HG02642 (cell line): ENCODE data around the gene EHD2.
"Not testable (repeated sequence)": the region's sequence is repeated elsewhere in the genome, so short reads cannot be mapped to it uniquely, and the experiment has no call there.

Source experiments
- ATAC-seq: cut with Tn5 transposase; IDR thresholded peaks from one replicate; pipeline ENCODE4 v1.9.1; 2021; ENCODE audit warnings: mild to moderate bottlenecking; ENCODE audit not compliant: unreplicated experiment, poor library complexity

Gene EHD2

GRCh38 chr19:47745010-47745901 is 32.0 kb downstream of the EHD2 start, which contains the start of gene NOP53:
Gene NOP53 (plus strand): TSS chr19:47745546. CDS start chr19:47745560, 14 bp downstream.
- peak; percentile 69 for ATAC-seq

DNA sequence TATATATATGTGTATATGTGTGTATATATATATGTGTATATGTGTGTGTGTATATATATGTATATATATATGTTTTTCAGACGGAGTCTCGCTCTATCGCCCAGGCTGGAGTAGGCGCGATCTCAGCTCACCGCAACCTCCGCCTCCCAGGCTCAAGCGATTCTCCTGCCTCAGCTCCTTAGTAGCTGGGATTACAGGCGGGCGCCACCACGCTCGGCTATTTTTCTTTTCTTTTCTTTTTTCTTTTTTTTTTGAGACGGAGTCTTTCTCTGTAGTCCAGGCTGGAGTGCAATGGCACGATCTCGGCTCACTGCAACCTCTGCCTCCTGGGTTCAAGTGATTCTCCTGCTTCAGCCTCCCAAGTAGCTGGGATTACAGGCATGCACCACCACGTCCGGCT is 32.9 kb downstream of the EHD2 start:
- ATAC-seq: not testable (repeated sequence)

DNA sequence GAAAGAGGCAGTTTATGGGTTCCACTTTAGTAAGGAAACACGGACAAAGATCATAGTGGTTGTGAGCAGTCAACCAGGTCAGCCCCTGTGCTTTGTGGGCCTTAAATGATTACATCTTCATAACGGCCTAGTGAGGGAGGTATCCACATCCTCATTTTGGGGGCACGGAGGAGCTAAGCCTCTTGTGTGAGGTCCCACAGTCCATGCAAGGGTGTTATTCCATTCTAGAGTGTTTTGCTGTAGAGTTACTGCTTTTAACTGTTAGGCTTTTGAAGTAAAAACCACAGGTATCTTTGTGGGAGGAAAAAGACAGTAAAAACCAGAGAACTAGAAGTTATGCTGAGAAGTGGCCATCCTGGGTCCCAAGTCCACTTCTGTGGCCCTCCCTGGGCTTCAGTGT is 36.1 kb downstream of the EHD2 start:
- no peak for ATAC-seq

- no peak for ATAC-seq
Observed at GRCh38 chr19:47750752-47751151, 37.5 kb downstream of the EHD2 start.

DNA sequence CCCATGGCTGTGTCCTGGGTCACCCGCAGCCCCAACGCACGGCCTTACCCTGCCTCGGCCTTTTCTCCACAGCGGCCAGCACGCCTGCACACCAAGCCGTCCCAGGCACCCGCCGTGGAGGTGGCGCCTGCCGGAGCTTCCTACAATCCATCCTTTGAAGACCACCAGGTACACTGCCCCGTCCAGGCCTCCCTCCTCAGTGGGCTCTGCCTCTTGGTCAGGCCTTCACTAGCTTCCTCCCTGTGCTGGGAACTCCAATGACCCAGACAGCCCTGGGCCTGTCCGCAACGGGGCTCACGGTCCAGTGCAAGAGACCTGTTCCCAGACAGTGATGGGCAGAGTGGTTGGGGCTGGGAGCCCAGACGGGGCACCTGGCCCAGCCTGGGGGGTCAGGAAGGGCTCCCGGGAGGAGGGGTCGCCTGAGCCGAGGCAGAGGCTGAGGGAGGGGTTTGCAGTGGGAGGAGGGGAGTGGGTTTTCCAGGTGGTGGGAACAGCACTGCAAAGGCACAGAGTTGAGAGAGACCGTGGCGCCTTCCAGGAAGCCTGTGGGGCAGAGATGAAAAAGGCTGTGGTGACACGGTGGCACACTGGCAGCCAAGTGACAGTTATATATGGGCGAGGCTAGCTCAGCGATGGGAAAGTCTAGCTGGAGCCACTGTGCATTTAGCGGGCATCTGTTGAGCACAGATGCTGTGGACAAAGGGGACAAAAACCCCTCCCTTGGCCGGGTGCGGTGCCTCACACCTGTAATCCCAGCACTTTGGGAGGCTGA is 39.4 kb downstream of the EHD2 start:
- ATAC-seq: no peak

DNA sequence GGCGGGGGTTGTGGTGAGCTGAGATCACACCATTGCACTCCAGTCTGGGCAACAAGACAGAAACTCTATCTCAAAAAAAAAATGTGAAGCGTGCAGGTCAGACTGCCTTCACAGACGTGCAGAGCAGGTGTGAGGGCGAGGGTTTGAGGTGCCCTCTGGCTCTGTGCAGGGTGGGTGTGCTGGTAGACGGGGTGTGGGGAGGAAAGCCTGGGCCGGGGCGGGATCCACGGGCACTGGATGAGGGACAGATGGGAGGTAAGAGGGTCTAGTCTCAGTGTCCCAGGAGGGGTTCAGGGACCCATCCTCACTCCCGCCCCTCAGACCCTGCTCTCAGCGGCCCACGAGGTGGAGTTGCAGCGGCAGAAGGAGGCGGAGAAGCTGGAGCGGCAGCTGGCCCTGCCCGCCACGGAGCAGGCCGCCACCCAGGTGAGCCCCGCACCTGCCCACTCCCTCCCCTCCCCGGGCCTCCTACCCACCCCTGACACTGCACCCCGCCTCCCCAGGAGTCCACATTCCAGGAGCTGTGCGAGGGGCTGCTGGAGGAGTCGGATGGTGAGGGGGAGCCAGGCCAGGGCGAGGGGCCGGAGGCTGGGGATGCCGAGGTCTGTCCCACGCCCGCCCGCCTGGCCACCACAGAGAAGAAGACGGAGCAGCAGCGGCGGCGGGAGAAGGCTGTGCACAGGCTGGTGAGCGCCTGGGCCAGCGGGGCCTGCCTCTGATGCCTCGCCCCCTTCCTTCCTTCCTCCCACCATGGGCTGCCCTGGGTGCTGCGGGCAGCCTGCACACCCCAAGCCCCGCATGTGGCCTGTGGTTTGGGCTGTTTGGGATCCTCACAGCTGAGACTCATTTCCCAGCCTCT is 41.2 kb downstream of the EHD2 start:
- ATAC-seq: no peak

GRCh38 chr19:47755065-47755761 is 42.0 kb downstream of the EHD2 start:
- ATAC-seq: no peak

DNA sequence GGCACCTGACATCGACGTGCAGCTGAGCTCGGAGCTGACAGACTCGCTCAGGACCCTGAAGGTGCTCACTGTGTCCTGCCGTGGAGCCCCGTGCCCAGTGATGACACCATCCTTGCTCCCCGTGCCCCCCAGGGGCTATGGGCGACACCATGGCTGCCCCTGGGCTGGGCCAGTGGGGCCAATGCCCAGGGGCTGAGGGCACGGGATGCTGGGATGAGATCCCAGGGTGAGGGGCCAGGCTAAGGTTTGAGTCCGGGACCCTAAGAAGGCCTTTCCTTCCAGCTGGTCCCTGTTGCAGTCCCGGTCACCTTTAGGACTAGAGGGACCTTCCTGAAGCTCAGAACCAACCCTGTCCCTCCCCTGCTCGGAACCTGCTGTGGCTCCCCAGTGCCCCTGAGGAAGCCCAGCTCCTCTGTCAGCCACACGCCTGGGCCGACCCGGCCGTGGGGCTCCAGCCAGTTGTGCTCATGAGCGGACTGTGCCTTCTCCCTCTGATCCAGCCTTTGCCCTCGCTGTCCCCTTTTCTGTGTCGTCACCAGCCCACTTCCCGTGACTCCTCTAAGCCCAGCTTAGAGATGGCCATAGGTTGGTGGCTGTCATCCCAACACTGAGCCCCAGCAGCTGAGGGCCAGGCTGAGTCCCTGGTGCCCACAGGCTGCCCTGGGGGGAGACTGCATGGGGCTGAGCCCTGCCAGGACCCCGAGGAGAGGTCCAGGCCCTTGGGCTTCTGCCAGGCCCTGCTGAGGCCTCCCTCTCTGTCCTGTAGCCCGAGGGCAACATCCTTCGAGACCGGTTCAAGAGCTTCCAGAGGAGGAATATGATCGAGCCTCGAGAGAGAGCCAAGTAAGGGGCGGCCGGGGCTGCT is 42.8 kb downstream of the EHD2 start:
- no peak for ATAC-seq

GRCh38 chr19:47756627-47756929 is 43.4 kb downstream of the EHD2 start:
- ATAC-seq: no peak

DNA sequence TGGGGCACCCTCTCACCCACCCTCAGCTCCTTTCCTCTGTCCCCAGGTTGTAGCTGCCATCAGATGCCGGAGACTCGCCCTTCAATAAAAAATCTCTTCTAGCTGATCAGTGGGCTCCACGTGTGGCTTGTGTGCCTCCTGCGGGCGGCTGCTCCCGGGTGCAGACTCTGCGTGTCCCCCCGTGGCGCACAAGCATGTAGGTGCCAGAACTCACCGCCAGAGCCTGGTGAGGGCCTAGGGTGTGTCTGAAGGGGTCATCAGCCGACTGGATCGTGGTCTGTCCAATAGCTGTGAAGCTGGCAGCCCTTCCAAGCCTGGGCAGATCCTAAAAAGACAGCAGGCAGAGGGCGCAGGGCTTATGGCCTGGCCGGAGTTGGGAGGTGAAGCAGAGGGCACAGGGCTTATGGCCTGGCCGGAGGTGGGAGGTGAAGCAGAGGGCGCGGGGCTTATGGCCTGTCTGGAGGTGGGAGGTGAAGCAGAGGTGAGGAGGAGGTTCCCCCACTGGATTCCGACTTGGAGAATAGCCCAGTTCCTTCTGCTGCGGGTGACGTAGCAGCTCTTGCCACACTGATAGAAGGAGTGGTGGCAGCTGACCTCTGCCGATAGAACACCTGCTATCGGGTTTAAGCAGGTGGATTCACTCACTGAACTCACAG is 43.9 kb downstream of the EHD2 start:
- ATAC-seq: no peak

- no peak for ATAC-seq
Observed at GRCh38 chr19:47757617-47758442, 44.6 kb downstream of the EHD2 start.

- ATAC-seq: no peak
Observed at GRCh38 chr19:47758443-47758804, 45.2 kb downstream of the EHD2 start.

GRCh38 chr19:47760632-47760999 is 47.4 kb downstream of the EHD2 start:
- no peak for ATAC-seq

DNA sequence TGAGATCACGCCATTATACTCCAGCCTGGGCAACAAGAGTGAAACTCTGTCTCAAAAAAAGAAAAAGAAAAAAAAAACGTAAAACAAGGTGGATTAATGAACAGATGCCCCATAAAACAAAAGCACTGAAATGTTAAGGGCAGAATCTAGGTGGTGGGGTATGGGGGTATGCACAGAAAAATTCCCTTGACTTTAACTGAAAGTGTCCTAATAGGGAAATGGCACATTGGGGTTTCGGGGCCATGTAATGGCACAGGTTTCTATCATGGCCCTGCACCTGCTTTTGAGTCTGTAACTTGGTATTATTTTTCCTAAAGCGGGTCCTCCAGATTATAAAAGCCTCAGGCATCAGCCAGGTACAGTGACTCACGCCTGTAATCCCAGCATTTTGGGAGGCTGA is 48.3 kb downstream of the EHD2 start:
- ATAC-seq: no peak

- no peak for ATAC-seq
Observed at GRCh38 chr19:47762151-47762550, 48.9 kb downstream of the EHD2 start.

- no peak for ATAC-seq
Observed at GRCh38 chr19:47762615-47763308, 49.5 kb downstream of the EHD2 start.

DNA sequence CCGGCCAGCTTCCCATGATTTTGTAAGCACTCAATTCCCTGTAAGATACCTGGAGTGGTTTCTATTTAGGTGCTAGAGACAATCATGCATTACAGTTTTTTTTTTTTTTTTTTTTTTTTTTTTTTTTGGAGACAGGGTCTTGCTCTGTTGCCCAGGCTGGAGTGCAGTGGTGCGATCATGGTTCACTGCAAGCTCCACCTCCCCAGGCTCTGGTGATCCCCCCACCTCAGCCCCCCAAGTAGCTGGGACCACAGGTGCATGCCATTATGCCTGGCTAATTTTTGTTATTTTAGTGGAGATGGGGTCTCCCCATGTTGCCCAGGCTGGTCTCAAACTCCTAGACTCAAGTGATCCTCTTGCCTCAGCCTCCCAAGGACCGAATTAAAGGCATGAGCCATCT is 51.5 kb downstream of the EHD2 start:
- ATAC-seq: not testable (repeated sequence)
